Neural progenitor cell (in vitro differentiated cells): Measurements from ENCODE around the gene PTPRN2.

Experiments
- CTCF ChIP-seq: fragments of 200-600 bp; sonication (generic); IDR thresholded peaks from 2 replicates; pipeline ENCODE4 v1.5.1; 2017; ENCODE audit warnings: antibody characterized with exemption, mild to moderate bottlenecking
- EZH2phosphoT487 ChIP-seq: fragments of 200-600 bp; sonication (generic); IDR thresholded peaks from 2 replicates; pipeline ENCODE4 v1.6.1; 2017; ENCODE audit warnings: antibody characterized with exemption

DNA sequence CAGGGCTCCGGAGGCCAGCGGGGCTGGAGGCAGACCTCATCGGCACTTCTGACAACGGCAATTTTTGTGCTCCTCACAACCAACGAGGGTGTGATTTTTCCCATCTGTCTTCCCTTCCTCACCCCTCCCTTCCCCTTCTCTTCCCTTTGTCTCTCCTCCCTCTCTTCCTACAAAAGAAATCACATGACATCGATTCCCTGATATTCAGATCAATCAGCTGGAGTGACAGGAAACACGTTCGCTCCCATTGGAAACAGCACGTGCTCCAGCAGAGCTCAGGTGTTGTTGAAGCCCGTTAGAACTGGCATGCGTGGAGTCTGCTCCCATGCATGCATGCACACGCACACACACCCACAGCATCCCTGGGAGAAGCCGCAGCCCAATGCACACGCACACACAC lies 222.4 kb downstream of the PTPRN2 start:
- TF ChIP-seq CTCF, result no peak
- no peak for TF ChIP-seq EZH2phosphoT487
